ENCODE measurements around the gene CLEC2L.

- TF ChIP-seq POLR2AphosphoS5 (IDR thresholded peaks at IDR 0.05) = no peak
- no peak for TF ChIP-seq POLR2A (IDR thresholded peaks at IDR 0.05)
These were observed 2.0 kb upstream of the CLEC2L start for GRCh38 chr7:139521439-139521838.

Measured in breast epithelium (tissue), 3 donors.